Gastroesophageal sphincter (tissue), 4 donors: Measurements from ENCODE around the gene AXIN2. TPM values are rescaled to one million over a fixed set of nuclear protein-coding genes. Genes with fewer than 3 reads are reported as not detected.
"Not testable (repeated sequence)": the region's sequence is repeated elsewhere in the genome, so short reads cannot be mapped to it uniquely, and the experiment has no call there.

Experiments used
- ATAC-seq: fragments of 150-250 bp; one replicate; pipeline ENCODE4 v1.9.1; 2016; ENCODE audit warnings: mild to moderate bottlenecking, moderate library complexity
- H3K27ac ChIP-seq, 4 donors: fragments of 200-600 bp; sonication (generic) in 3 of 4; 1 replicate in 3 of 4; 2 replicates in 1 of 4; pipeline ENCODE4 v1.5.1; 2016 to 2019
- H3K27me3 ChIP-seq: fragments of 200-600 bp; sonication (generic); one replicate; pipeline ENCODE4 v1.5.1; 2019
- H3K36me3 ChIP-seq, 2 donors: fragments of 200-600 bp; sonication (generic); one replicate each; pipeline ENCODE4 v1.5.1; 2019; ENCODE audit warnings: control low read depth in 1 of 2
- H3K4me1 ChIP-seq, 3 donors: fragments of 200-600 bp; sonication (generic); 1 replicate in 2 of 3; 2 replicates in 1 of 3; pipeline ENCODE4 v1.5.1; 2016 to 2019; ENCODE audit warnings: control low read depth in 2 of 3
- H3K4me3 ChIP-seq, 2 donors: fragments of 200-600 bp; sonication (generic); one replicate each; pipeline ENCODE4 v1.5.1; 2019; ENCODE audit warnings: mild to moderate bottlenecking in 1 of 2, moderate library complexity in 1 of 2
- H3K9me3 ChIP-seq, 3 donors: fragments of 200-600 bp; sonication (generic); one replicate each; pipeline ENCODE4 v1.5.1; 2017 to 2019; ENCODE audit warnings: control low read depth in 2 of 3
- CTCF ChIP-seq, 4 experiments: fragments of 200-600 bp in 2 of 4; fragments of 450-650 bp in 2 of 4; sonication (generic) in 1 of 4; IDR thresholded peaks; one replicate each; pipeline ENCODE4 v1.5.1; 2017 to 2019; ENCODE audit warnings: antibody characterized with exemption in 4 of 4, mild to moderate bottlenecking in 2 of 4, moderate library complexity in 2 of 4
- EP300 ChIP-seq: sonication (generic); formaldehyde crosslinking; IDR thresholded peaks from one replicate; pipeline ENCODE4 v1.6.1; 2017; ENCODE audit warnings: antibody characterized with exemption, mild to moderate bottlenecking
- POLR2A ChIP-seq, 2 donors: fragments of 450-650 bp; IDR thresholded peaks; one replicate each; pipeline ENCODE4 v1.6.1; 2017; ENCODE audit warnings: antibody characterized with exemption in 2 of 2, mild to moderate bottlenecking in 2 of 2, moderate library complexity in 1 of 2
- POLR2AphosphoS5 ChIP-seq: sonication (generic); formaldehyde crosslinking; IDR thresholded peaks from one replicate; pipeline ENCODE4 v1.6.1; 2017; ENCODE audit warnings: antibody characterized with exemption
- WGBS, 2 donors: methylation state at CpG; one replicate each; pipeline ENCODE4 v1.1.5; 2018; ENCODE audit warnings: low coverage in 1 of 2; 5-methylcytosine and 5-hydroxymethylcytosine counted together
- total RNA-seq, 4 donors: library from RNA; depleted of rRNA; stranded (reverse); fragments of >200 nt; gene quantifications; one replicate each; pipeline ENCODE4 v1.1.0, GENCODE V29; 2016

AXIN2 gene
- total RNA-seq, 4 donors from 2014 or later: 17.2 to 49.6 (median 40.5) TPM

- Histone ChIP-seq H3K27ac (no peak overlapping the region), H3K27me3 (no peaks in the 10 kb centered on the region), H3K4me1 (peaks cover 0 to under 1% (median 0%) of the 10 kb centered on the region in 3 donors), H3K36me3 (no peaks in the 10 kb centered on the region), H3K4me3 (no peak overlapping the region), H3K9me3 (no peaks in the 10 kb centered on the region)
- no peak for TF ChIP-seq POLR2AphosphoS5
- no peak for TF ChIP-seq POLR2A (IDR thresholded peaks at IDR 0.05)
- no peak for TF ChIP-seq EP300
- no peak for TF ChIP-seq CTCF (IDR thresholded peaks at IDR 0.05)
- 38 to 50% methylated on average over 1 to 2 of the region's 2 CpGs for WGBS, 2 donors
- ATAC-seq: no peak
These were observed 52.4 kb downstream of the AXIN2 start for GRCh38 chr17:65509032-65509431.

GRCh38 chr17:65504673-65505072 lies 56.8 kb downstream of the AXIN2 start:
- not testable (repeated sequence) for H3K4me1 ChIP-seq, H3K27ac ChIP-seq, H3K9me3 ChIP-seq, H3K4me3 ChIP-seq, H3K27me3 ChIP-seq, H3K36me3 ChIP-seq, ATAC-seq
- WGBS, 2 donors: 80 to 94% methylated on average over 3 to 5 of the region's 6 CpGs

- no peak overlapping the region for H3K4me3 ChIP-seq
- no peaks in the 10 kb centered on the region for H3K36me3 ChIP-seq
- H3K9me3 ChIP-seq: no peaks in the 10 kb centered on the region
- no peak overlapping the region for H3K27ac ChIP-seq
- 83% methylated on average over 4 of the region's 9 CpGs; no CpG with 5 or more reads in 1 of the 2 donors for WGBS, 2 donors
- TF ChIP-seq CTCF (IDR thresholded peaks at IDR 0.05): no peak
- H3K27me3 ChIP-seq: no peaks in the 10 kb centered on the region
- H3K4me1 ChIP-seq: no peaks in the 10 kb centered on the region
- ATAC-seq: no peak
These were observed 57.3 kb downstream of the AXIN2 start for GRCh38 chr17:65504141-65504540.

- Histone ChIP-seq H3K4me1 (no peaks in the 10 kb centered on the region), H3K4me3 (no peak overlapping the region), H3K27me3 (no peaks in the 10 kb centered on the region), H3K27ac (no peak overlapping the region), H3K36me3 (no peaks in the 10 kb centered on the region), H3K9me3 (no peaks in the 10 kb centered on the region)
- WGBS, 2 donors: 100% methylated on average over 3 of the region's 9 CpGs; no CpG with 5 or more reads in 1 of the 2 donors
- no peak for ATAC-seq
- no peak for TF ChIP-seq CTCF (IDR thresholded peaks at IDR 0.05)
- TF ChIP-seq EP300: no peak
- TF ChIP-seq POLR2A (IDR thresholded peaks at IDR 0.05): no peak
- no peak for TF ChIP-seq POLR2AphosphoS5
These were observed 57.9 kb downstream of the AXIN2 start for GRCh38 chr17:65503557-65503956.

- H3K9me3 ChIP-seq: no peaks in the 10 kb centered on the region
- 76 to 84% methylated on average over 2 of the region's 4 CpGs for WGBS, 2 donors
These were observed 62.6 kb downstream of the AXIN2 start for GRCh38 chr17:65498816-65499215.

More at GRCh38 chr17:65498816-65499215, 62.6 kb downstream of the AXIN2 start:
- TF ChIP-seq POLR2A (IDR thresholded peaks at IDR 0.05): no peak
- no peak for TF ChIP-seq POLR2AphosphoS5
- no peak for TF ChIP-seq CTCF (IDR thresholded peaks at IDR 0.05)
- no peak for TF ChIP-seq EP300
- ATAC-seq: no peak
- no peak overlapping the region for H3K27ac ChIP-seq
- no peaks in the 10 kb centered on the region for H3K36me3 ChIP-seq
- H3K4me1 ChIP-seq: no peaks in the 10 kb centered on the region
- no peaks in the 10 kb centered on the region for H3K27me3 ChIP-seq
- H3K4me3 ChIP-seq: no peak overlapping the region
